ENCODE data around the gene LRRC9.
"Not testable (repeated sequence)": the region's sequence is repeated elsewhere in the genome, so short reads cannot be mapped to it uniquely, and the experiment has no call there.

The LRRC9 gene

DNA sequence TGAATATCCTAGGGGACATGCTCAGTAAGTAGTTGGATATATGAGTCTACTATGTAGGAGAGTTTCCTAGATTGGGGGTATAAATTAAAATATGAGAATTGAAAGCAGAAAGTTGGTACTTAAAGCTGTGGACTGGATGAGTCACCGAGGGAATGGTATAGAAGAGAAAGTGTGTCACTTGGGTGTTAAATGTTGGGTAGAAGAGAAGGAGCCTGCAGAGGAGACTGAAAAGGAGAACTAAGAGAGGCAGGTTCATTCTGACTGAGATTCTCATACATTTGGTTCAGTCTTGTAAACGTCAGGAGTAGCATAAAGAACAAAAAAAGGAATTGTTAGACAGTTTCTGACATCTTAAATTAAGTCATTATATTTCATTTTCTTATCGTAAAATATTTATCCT lies 19.9 kb downstream of the LRRC9 start:
- TF ChIP-seq, protein P1, sequence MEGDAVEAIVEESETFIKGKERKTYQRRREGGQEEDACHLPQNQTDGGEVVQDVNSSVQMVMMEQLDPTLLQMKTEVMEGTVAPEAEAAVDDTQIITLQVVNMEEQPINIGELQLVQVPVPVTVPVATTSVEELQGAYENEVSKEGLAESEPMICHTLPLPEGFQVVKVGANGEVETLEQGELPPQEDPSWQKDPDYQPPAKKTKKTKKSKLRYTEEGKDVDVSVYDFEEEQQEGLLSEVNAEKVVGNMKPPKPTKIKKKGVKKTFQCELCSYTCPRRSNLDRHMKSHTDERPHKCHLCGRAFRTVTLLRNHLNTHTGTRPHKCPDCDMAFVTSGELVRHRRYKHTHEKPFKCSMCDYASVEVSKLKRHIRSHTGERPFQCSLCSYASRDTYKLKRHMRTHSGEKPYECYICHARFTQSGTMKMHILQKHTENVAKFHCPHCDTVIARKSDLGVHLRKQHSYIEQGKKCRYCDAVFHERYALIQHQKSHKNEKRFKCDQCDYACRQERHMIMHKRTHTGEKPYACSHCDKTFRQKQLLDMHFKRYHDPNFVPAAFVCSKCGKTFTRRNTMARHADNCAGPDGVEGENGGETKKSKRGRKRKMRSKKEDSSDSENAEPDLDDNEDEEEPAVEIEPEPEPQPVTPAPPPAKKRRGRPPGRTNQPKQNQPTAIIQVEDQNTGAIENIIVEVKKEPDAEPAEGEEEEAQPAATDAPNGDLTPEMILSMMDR (IDR thresholded peaks at IDR 0.05; ENCODE audit: low read depth, low read length) = no peak
- H3K4me3 ChIP-seq (ENCODE audit: low read depth, low read length) = no peak overlapping the region
- in situ Hi-C loops (cut with HindIII; ENCODE audit: low sequenced_read_pairs) = no loop called here
- DNase-seq (ENCODE audit: low read depth, low spot score) = no peak

DNA sequence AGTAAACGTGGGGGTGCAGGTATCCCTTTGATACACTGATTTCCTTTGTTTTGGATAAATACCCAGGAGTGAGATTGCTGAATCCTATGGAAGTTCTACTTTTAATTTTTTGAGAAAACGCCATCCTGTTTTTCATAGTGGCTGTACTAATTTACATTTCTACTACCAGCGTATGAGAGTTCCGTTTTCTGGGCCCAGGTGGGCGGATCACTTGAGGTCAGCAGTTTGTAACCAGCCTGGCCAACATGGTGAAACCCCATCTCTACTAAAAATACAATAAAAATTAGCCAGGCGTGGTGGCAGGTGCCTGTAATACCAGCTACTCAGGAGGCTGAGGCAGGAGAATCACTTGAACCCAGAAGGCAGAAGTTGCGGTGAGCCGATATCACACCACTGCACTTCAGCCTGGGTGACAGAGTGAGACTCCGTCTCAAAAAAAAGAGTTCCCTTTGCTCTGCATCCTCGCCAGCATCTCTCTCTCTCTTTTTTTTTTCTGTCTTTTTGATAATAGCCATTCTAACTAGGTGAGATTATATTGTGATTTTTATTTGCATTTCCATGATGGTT lies 22.4 kb downstream of the LRRC9 start:
- DNase-seq (ENCODE audit: low read depth, low spot score); H3K4me3 ChIP-seq (ENCODE audit: low read depth, low read length); in situ Hi-C loops (cut with HindIII; ENCODE audit: low sequenced_read_pairs): not testable (repeated sequence)

DNA sequence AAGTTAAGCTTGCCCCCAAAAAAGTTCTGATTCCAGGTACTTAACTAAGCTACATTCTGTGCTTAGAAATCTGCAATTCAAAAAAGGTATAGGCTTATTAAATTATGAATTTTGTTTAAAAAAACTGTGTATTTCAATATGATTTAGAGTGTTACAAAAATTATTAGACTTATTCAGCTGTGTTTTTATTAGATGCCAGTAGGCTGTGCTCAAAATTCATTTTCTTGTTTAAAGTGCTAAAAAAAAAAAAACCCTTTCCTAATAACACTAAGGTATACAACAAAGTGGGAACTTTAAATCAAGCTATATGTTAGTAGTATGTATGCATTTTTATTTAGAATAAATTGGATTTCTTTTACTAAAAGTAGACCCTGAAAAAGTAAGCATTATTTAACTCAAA lies 25.0 kb downstream of the LRRC9 start:
- DNase-seq (ENCODE audit: low read depth, low spot score) = no peak
- in situ Hi-C loops (cut with HindIII; ENCODE audit: low sequenced_read_pairs) = no loop called here
- H3K4me3 ChIP-seq (ENCODE audit: low read depth, low read length) = no peak overlapping the region
- TF ChIP-seq, protein P1 (IDR thresholded peaks at IDR 0.05; ENCODE audit: low read depth, low read length) = no peak

DNA sequence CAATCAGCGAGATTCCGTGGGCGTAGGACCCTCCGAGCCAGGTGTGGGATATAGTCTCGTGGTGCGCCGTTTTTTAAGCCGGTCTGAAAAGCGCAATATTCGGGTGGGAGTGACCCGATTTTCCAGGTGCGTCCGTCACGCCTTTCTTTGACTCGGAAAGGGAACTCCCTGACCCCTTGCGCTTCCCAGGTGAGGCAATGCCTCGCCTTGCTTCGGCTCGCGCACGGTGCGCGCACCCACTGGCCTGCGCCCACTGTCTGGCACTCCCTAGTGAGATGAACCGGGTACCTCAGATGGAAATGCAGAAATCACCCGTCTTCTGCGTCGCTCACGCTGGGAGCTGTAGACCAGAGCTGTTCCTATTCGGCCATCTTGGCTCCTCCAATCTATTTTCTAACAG lies 32.2 kb downstream of the LRRC9 start:
- H3K4me3 ChIP-seq (ENCODE audit: low read depth, low read length); in situ Hi-C loops (cut with HindIII; ENCODE audit: low sequenced_read_pairs); DNase-seq (ENCODE audit: low read depth, low spot score): not testable (repeated sequence)

DNA sequence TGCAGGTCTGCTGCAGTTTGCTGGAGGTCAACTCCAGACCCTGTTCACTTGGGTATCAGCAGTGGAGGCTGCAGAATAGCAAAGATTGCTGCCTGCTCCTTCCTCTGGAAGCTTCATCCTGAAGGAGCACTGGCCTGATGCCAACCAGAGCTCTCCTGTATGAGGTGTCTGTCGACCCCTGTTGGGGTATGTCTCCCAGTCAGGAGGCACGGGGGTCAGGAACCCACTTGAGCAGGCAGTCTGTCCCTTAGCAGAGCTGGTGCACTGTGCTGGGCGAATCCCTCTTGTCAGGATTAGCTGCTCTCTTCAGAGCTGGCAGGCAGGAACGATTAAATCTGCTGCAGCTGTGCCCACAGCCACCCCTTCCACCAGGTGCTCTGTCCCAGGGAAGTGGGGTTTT lies 37.9 kb downstream of the LRRC9 start:
- H3K4me3 ChIP-seq (ENCODE audit: low read depth, low read length); DNase-seq (ENCODE audit: low read depth, low spot score); in situ Hi-C loops (cut with HindIII; ENCODE audit: low sequenced_read_pairs): not testable (repeated sequence)

DNA sequence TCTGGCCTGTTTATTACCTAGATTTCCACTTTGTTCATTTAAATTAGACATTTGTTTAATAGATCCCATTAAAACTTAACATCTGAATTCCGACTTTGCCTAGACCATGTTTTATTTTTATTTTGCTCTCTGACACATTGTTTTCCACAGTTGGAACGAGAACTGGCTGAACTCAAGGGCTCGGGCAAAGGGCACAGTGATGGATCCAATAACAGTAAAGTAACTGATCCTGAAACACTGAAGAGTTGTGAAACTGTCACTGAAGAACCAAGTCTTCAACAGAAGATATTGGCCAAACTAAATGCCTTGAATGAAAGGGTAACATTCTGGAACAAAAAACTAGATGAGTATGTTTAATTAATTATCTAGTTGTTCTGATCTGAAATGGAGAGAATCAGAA lies 39.7 kb downstream of the LRRC9 start:
- H3K4me3 ChIP-seq (ENCODE audit: low read depth, low read length) = no peak overlapping the region
- DNase-seq (ENCODE audit: low read depth, low spot score) = no peak
- TF ChIP-seq, protein P1 (IDR thresholded peaks at IDR 0.05; ENCODE audit: low read depth, low read length) = no peak
- in situ Hi-C loops (cut with HindIII; ENCODE audit: low sequenced_read_pairs) = no loop called here

DNA sequence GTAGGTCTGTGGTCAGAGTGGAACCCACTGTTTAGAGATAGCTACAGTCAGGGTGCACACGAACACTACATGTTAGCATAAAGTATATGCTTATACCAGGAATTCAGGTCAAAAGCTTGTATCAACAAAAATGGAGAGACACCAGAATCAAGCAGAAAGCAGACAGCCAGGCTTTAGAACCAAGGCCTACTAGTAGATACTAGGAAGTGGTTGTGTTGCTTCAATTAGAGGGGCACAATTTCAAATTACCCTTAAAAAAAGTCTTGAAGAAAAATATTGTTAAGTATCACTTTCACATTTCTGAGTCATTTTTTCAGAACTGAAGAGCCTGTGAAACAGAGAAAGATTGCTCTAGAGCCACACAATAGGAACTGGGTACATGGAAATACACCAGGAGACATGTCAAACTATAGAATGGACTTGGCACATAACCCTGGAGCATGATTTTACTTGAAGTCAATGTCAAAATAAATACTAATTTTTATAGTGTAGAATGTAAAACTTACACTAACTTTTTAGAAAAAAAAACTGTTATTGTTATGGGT lies 41.6 kb downstream of the LRRC9 start:
- TF ChIP-seq, protein P1 (IDR thresholded peaks at IDR 0.05; ENCODE audit: low read depth, low read length) = no peak
- no peak overlapping the region for H3K4me3 ChIP-seq (ENCODE audit: low read depth, low read length)
- no peak for DNase-seq (ENCODE audit: low read depth, low spot score)
- in situ Hi-C loops (cut with HindIII; ENCODE audit: low sequenced_read_pairs) = no loop called here

DNA sequence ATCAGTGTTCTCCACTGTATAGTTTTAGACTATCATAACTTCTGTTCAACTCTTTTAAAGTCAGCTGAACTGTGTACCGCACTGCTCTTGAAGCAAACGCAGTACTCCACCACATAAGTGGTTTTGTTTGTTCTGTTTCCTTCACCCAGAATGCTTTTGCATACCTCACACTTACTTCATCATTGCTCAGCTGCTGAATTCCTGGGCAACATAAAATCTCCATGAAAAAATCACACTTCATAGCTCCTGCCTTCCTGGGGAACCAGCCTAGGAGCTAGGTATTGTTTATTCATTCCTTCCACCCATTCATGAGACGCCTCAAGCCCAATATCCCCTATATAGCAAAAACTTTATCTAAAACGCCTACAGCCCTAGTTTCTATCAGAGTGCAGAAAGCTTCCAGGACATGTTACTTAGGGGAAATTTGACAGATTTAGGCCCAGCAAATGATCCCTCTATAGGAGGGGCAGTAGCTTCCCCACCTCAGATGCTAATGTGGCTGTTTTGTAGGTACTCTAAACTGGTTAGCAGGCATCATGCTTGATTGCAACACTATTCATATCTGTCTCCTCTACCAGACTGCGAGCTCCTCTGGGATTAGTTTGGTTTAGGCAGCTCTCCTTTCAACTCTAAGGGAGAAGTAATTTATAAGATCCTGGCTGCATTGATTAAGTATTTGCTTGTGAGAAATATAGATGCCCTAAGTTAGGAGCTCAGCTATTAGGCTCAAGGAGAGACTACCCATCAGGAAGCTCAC lies 44.5 kb downstream of the LRRC9 start:
- peak; percentile 4 for DNase-seq (ENCODE audit: low read depth, low spot score)
- in situ Hi-C loops (cut with HindIII; ENCODE audit: low sequenced_read_pairs) = no loop called here
- no peak overlapping the region for H3K4me3 ChIP-seq (ENCODE audit: low read depth, low read length)
- TF ChIP-seq, protein P1 (IDR thresholded peaks at IDR 0.05; ENCODE audit: low read depth, low read length) = no peak
